ENCODE data around the gene COL5A1.
"Not testable (repeated sequence)": the region's sequence is repeated elsewhere in the genome, so short reads cannot be mapped to it uniquely, and the experiment has no call there.

COL5A1 gene

DNA sequence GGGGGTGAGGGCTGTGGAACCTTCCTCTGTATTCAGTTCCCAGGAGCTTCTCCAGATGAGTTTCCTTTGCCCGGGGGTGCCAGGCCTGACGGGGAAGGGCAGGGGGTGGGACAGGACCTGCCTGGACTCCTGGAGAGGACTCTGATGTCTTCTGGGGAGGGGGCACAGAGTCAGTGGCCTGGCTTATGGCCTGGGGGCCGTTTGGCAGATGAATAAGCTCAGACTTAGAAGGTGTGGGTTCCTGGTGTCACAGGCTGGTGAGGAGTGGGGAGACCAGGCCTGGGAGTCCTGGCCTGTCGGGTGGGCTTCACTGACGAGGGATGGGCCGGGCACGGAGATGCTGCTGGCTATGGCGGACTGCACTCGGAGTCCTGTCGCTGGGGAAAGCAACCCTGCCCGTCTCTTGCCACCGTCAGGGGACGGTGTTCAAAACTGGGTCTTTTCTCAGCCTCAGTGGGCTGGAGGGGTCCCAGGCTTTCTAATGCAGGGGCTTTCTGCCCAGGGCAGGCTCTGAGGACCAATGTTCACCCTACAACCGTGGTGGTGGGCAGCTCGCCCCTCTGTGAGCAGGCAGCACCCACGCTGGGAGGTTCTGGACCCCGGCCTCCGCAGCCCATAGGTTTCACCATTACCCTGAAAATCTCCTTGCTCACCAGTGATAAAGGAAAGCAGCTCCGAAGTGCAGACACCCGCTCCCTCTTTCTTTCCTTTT, 16.2 kb downstream of the COL5A1 start:
- no peak for ATAC-seq

DNA sequence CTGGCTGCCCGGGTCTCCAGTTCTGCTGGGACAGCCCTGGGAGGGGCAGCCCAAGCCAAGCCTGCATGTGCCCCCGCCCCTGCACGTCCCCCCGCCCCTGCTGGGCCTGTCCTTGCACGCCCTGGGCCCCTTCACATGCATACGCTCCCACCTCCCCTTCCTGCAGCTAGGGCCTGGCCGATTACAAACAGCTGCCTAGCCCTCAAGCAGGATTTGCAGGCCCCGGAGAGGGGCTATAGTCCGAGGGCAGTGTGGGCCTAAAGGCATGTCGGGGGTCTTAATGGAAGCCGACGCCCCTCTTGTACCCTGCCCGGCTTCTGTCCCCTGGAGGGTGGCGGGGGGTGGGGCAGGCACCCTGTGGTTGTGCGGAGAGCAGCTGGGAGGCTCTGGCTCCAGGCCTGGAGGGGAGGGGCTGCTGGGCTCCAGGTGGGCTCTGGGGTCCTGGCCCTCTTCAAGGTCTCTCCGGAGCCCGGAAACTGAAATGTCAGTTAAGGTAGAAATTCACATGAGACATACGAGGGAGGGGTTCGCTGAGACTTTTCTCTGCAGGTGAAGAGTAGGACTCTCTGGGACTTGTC, 16.9 kb downstream of the COL5A1 start:
- ATAC-seq (no peak), DNase-seq (no peak)

More for the DNA sequence above, 16.2 kb downstream of the COL5A1 start:
- DNase-seq, result no peak

DNA sequence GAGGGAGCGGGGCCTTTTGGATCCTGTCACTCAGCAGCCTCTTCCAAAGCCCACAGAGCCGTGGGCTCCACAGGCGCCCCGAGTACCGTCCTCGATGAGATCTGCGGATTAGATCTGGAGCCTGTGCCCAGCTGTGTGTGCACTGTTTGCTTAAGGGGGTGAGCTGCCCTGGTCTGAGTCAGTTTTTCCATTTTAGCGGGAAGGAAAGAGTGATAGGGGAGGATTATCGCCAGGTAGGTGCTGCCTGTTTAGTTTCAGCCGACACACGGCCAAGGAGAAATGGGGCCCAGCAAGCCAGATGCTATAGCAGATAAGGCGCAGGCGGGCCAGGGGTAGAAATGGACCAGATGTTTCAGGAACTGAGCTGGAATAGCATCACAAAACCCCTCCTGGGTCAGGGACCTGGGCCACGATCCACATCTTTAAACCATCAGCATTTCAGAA, 18.1 kb downstream of the COL5A1 start:
- ATAC-seq (no peak), DNase-seq (no peak)

DNA sequence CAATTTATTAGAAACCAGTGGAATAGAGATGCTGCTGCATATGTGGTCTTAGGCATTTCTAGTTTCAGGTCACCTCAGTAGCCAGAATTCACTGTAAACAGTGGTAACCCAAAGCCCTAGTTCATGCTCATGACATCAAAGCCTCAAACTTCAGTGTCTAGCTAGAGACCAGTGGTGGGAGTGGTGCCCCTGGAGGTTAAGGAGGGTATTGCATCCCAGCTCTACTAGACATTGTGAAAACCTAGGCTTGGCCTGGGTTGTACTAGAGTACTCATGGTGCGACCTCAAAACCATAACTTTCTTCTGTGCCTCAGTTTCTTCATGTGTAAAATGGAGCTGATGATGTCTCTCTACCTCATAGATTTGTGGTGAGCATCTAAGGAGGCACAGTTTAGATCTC, 18.8 kb downstream of the COL5A1 start:
- DNase-seq (peak; percentile 27), ATAC-seq (no peak)

DNA sequence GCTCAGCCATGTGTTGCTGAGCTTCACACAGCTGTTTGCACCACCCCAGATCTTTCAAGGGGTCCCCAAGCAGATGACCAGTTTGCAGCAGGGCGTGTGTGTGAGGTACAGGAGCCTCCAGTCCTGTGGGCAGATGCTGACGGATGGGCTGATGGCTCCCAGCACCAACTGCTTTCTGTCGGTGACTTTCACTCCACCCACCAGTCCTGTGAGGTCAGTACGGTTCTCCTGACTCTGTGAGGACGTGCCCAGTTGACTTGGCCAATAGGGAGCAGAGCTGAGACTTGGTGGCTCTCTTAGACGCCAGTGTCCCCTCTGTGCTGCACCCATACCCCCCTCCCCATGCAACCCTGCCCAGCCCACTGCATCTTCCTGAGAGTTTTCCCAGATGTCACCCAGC, 19.7 kb downstream of the COL5A1 start:
- no peak for ATAC-seq
- DNase-seq, result no peak

DNA sequence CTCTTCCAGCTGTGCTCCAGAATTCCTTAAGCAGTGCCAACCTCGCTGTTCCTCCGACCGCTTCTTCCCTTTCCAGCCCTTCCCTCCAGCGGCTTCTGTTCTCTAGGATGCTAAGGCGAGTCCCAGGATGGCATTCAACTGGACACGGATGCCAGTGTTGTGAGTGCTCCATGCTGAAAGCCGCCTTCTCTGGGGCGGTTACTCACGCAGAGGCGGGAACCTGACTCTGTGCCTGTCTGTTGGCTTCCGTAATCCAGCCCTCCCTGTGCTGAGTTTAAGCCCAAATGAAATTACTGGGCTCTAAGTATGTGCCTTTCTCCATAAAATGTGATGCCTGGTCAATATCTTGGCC, 20.2 kb downstream of the COL5A1 start:
- ATAC-seq, result no peak
- no peak for DNase-seq

DNA sequence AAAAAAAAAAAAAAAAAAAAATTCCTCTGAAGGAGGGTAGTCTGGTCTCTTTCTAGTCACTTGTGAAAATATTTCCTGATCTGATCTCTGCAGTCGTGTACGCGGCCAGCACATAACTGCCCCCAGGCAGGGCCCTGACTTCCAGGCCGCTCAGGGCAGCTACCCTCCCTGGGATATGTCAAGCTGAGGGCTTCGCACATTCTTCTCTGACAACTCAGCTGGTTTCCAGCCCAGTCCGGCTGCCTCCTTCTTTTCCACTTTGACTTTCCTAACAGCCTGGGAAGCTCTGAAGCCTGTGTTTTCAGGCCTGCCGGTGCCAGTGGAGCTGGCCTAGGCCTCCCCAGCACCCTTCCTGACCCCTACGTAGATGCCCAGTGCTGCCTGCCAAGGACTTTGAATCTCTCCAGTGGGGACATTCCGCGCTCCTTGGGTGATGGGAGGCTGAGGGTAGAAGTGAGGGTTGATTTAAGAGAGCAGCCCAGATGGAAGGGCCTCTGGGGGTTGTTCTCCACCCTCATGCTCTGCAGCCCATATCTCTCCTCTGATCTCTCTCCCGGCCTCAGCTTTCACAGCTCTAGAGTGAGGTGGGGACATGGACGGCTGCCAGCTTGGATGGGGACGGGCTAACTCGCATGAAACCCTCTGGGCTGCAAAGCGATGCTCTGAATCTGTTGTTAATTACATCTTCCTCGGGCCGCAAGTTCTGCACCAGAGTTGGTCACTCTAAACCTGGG, 20.7 kb downstream of the COL5A1 start:
- ATAC-seq (no peak), DNase-seq (no peak)

DNA sequence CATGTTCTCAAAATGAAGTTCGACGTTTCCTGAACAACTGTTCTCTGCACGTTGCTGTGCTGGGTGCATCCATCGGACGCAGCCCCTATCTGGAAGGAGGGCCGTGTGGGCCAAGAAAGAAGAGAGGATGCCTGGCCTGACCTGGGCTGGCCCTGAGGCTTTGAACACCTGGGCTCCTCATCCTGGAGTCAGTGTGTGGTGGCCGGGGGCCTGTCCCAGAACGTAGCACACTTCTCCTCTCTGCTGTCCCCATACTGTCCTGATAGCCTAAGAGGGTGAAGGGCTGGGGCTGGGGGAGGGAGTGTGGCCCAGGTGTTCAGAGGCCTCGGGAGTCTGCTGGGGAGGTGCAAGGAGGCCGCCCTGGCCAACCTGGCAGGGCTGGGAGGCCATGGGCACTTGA, 21.5 kb downstream of the COL5A1 start:
- no peak for ATAC-seq
- no peak for DNase-seq

DNA sequence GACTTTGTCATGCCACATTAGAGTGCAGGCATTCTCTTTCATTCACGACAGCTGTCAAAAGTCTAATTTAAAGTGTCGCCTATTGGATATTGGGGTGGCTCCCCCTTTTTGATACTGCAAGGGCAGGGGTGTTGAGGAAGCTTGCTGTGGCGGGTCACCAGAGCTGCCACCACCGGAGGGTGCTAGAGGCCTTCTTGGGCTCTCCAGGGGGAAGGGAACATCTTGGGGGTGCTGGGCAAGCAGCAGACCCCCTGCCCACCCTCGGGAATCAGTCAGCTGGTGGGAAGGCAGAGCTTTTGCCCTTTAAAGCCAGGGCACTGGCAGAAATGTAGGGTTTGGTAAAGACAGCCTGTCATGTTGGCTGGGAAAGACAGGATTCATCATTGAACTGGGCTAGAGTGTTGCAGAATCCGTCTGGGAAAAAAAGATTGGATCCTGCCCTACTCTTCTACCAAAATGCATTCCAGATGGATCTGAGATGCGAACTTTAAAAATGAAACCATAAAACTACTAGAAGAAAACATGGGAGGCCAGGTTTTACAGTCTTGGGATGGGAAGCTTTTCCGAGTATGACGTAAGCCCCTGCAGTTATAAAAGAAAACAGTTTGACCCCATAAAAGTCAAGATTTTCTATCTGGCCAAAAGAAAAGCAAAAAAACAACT, 22.3 kb downstream of the COL5A1 start:
- no peak for DNase-seq
- ATAC-seq, result no peak

DNA sequence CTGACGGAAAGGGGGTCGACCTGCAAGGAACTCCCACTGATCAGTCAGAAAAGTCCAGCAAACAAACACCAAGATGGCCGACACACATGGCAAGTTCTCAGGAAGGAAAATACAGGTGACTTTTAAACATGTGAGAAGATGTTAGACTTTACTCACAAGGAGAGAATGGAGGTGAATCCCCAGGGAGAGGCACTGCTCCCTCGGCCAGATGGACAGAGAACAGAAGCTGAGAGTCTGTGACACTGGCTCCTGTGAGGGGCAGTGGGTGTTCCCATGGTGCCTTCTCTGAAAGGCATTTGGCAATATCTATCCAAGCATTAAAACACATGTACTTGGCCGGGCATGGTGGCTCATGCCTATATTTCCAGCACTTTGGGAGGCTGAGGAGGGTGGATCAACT, 22.8 kb downstream of the COL5A1 start:
- DNase-seq (no peak), ATAC-seq (no peak)

DNA sequence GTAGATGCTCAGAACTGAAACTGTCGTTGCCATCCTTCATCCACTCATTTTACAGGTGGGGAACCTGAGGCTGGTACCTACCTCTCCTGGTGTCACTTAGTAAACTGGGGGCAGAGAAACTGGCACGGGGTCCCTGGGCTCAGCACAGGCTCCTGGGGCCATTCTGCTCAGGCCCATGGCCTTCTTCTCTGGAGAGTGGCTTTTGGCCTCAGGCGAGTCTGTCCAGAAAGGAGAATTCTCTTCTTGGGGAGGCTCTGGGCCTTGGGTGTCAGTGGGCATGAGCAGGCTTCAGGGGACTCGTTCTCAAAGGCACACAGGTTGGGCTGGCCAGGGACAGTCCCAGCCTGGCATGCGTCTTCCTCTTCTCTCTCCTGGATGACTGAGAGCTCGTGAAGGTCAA, 24.6 kb downstream of the COL5A1 start:
- DNase-seq, result no peak
- ATAC-seq, result no peak

DNA sequence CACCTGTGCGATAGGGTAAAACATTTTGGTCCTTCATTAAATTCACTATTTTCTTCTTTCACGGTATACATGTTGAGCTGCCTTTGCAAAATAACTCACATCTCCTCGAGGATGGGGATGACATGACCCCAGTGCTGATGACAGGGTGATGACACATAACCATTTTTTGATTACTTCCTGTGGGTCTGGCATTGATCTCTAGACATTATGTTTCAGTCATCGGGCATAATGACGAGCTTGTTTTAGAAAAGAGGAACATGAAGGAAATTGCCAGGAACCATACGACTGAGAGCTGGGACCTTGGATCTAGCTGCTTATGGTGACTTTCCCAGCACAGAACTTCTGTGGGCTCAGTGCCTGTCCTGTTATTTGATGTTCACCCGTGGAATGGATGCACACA, 25.2 kb downstream of the COL5A1 start:
- DNase-seq, result no peak
- ATAC-seq, result no peak

DNA sequence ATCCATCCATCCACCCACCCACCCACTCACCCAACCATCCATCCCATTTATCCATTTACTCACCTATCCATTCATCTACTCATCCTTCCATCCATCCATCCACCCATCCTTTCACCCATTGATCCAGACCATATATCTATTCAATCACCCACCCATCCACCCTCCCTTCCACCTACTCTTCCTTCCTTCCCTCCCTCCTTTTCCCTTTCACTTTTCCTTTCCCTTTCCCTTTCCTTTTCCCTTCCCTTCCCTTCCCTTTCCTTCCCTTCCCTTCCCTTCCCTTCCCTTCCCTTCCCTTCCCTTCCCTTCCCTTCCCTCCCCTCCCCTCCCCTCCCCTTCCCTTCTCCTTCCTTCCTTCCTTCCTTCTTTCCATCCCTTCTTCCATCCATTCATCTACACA, 27.4 kb downstream of the COL5A1 start:
- DNase-seq, ATAC-seq: not testable (repeated sequence)

DNA sequence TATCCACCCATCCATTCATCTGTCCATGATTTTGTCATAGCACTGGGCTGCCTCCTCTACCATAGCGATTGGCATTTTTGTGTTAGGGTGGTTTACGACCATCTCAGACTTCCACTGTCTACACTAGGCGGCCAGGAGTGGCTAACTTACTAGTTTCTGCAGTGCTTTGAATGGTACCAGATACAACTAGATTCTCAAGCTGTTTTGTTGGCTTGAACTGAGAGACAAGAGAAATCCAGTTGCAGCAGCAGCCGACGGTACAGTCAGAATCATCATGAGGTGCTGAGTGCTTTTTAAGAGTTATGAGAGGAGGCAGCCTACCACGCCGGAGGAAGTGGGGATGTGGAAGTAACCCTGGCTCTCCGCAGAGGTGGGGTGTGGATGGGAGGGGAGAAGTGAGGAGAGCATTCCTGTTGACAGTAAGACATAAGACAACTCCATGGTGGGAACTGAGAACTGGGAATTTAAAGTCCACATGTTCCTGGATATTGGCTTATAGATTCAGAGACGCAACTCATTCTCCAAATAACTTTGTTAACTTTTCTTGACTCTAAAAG, 27.9 kb downstream of the COL5A1 start:
- no peak for ATAC-seq

DNA sequence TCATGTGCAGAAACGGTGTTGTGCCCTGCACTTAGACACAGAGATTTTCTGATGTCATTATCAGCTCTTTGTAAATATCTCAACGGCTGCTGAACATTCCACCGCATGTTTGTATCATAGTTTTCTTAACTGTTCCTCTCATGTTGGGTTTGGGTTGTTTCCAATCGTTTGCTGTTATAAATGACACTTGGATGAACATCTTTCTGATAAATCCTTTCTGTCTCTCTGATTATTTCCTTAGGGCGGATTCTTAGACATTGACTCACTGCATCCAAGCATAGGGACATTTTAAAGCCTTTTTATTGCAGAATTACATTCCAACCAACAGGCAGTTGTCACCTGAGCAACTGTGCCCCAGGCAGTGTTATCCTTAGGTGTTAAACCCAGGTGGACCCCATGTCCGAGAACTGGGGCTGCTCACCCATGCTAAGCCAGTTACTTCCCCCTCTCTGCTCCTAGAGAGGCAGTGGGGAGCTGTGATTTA, 28.5 kb downstream of the COL5A1 start:
- ATAC-seq (no peak), DNase-seq (no peak)

More for the DNA sequence above, 27.9 kb downstream of the COL5A1 start:
- no peak for DNase-seq

DNA sequence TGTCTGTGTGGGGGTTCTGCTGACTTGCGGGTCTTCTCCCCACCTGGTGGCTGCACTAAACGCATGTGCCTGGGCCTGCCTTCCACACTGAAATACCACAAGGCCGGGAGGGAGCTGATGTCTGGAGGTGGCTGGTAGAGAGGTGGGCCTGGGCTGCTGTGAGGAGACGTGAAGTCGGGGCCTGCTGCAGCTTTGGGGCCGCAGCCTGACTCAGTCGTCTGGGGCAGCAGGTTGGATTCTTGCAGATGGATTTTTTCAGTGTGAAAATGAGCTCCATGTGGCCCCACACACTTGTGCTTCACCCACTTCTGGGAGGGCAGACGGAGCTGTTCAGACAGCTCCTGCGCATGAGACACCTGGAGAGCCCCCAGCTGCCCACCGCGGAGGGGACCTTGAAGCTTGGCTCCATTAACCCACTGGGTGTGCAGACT, 29.3 kb downstream of the COL5A1 start:
- ATAC-seq (no peak), DNase-seq (no peak)

DNA sequence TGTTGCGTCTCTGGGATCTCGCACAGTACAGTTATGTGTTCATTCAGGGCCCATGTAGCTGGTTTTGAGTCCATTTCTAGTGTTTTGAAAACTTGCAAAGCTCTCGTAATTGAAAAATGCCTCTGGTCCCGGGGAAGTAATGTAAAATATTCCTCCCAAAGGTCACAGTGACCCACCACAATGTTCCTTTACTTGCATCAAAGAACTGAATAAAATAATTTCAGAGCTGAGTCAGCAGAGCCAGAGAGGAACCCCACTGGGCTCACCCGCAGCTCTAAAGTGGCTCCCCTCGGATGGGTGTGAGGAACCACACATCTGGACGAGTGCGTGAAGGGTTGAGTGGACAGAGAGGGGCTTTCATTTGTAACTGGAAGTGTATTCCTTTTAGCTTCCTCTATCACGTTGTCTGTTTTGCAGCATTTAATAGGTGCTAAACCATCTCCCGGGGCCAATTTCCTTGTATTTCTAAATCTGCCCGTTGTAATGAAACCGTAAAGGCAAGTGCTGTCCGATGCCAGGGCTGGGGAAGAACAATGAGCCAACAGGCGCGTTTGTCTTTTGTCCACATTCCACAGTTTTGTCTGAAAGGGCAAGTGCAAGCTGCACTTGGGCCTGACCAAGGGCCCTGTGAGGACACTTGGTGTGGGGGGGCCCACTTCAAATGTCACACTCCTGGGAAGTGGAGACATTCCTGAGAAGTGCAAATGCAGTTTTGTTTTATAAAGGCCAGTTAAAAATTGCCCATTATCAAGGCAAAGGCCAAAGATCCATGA, 29.9 kb downstream of the COL5A1 start:
- ATAC-seq (no peak), DNase-seq (no peak)

DNA sequence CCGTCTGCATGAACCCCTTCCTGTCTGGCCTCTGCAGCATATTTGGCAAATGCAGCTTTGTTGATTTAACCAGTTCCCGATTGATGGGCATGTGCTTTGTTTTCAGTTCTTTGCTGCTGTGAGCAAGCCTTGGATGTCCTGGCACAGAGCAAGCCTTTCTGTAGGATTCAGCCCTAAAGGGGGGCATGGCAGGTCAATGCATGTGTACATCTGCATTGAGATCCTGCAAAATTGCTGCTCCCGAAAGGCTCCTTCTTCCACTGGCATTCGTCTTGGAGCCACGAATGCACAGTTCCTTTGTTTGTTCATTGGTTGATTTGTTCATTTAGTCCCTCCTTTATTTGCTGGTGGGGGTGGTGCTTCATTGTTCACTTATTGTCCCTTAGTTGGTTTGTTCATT, 34.8 kb downstream of the COL5A1 start:
- ATAC-seq (no peak), DNase-seq (no peak)

DNA sequence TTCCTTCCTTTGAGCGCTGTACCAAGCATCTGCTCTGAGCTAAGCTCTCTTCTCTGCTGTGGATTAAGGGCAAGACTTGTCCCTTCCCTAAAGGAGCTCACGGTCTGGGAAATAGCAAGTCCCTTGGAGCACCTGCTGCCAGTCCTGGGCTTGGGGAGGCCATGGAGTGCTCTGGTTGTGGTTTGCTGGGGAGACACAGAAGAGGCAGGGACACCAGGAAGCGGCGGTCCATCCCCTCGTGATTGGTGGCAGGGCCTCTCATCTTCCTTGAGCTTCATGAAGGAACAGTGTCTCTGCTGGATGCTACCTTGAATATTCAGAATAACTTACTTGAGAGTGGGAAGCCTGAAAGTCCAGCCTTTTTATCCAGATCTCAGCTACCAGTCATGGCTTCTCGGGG, 35.3 kb downstream of the COL5A1 start:
- ATAC-seq (no peak), DNase-seq (no peak)

DNA sequence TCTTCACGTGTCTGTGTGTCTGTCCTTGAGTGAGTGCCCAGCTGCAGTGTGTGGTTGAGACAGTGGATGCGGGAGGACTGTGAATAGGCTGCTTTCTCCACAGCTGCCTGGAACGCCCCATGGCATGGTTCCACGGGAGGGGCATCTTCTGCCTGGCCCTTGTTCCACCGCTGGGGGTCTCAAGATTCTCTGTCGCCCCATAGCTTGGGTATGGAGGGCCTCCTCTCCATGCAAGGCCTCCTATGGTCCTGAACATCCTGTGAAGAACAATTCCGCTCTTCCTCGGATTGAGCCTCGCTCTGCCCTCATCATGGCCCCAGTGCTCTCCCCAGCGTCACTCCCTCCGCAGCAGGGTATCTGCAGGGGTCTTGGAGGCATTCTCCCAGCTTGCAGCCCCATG, 36.1 kb downstream of the COL5A1 start:
- ATAC-seq (no peak), DNase-seq (no peak)

DNA sequence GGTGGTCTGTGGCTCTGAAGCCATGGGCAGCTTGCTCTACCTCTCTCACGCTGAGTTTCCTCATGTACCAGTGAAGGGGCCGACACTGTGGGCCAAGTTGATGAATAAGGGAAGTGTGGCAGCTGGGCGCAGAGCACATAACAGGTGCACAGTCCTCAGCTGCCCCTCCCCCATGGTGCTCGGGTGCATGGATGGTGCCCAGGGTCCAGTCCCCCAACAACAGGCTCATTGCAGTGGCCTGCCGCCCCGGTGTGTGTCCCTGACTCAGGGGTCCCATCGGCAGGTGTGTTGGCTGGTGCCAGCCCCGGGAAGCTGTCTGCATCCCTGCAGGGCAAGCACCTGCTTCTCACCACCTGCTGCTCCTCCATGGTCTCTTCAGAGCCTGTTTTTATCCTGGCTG, 36.6 kb downstream of the COL5A1 start:
- no peak for ATAC-seq
- DNase-seq, result no peak

All from stimulated activated naive CD8-positive, alpha-beta T cell treated with anti-CD3 and anti-CD28 coated beads, Interleukin-15, Interleukin-2, amounts not matched to agents 100 U/mL and 50 U/mL, for 24 hours (primary cell).